Sigmoid colon (tissue), 7 donors: ENCODE results near the gene ZNF608. TPM values are rescaled to one million over a fixed set of nuclear protein-coding genes. Genes with fewer than 3 reads are reported as not detected.

Source experiments
- DNase-seq: peaks from one replicate; pipeline ENCODE4 v3.0.0-alpha.2; 2019
- H3K27ac ChIP-seq, 4 donors: fragments of 200-600 bp; sonication (generic); one replicate each; pipeline ENCODE4 v1.5.1; 2016 to 2019; ENCODE audit warnings: mild to moderate bottlenecking in 1 of 4
- H3K27me3 ChIP-seq, 3 donors: fragments of 200-600 bp; sonication (generic); one replicate each; pipeline ENCODE4 v1.5.1; 2019; ENCODE audit warnings: mild to moderate bottlenecking in 1 of 3
- H3K36me3 ChIP-seq, 4 donors: fragments of 200-600 bp; sonication (generic); one replicate each; pipeline ENCODE4 v1.5.1; 2016 to 2019
- H3K4me1 ChIP-seq, 4 donors: fragments of 200-600 bp; sonication (generic); one replicate each; pipeline ENCODE4 v1.5.1; 2017 to 2019
- H3K4me3 ChIP-seq, 4 donors: fragments of 200-600 bp; sonication (generic); one replicate each; pipeline ENCODE4 v1.5.1; 2017 to 2019; ENCODE audit warnings: mild to moderate bottlenecking in 2 of 4, moderate library complexity in 1 of 4
- H3K9me3 ChIP-seq, 4 donors: fragments of 200-600 bp in 3 of 4; sonication (generic) in 3 of 4; one replicate each; pipeline versions ENCODE4 v1.5.1 to v1.6.1; 2013 to 2019
- CTCF ChIP-seq, 4 experiments: fragments of 450-650 bp in 3 of 4; fragments of 200-600 bp in 1 of 4; IDR thresholded peaks; one replicate each; pipeline ENCODE4 v1.5.1; 2016 to 2019; ENCODE audit warnings: antibody characterized with exemption in 4 of 4, mild to moderate bottlenecking in 3 of 4, moderate library complexity in 2 of 4
- EP300 ChIP-seq, 4 donors: sonication (generic); formaldehyde crosslinking; IDR thresholded peaks; one replicate each; pipeline ENCODE4 v1.6.1; 2017; ENCODE audit warnings: antibody characterized with exemption in 4 of 4
- POLR2A ChIP-seq, 2 donors: fragments of 450-650 bp; IDR thresholded peaks; one replicate each; pipeline ENCODE4 v1.6.1; 2016; ENCODE audit warnings: antibody characterized with exemption in 2 of 2, mild to moderate bottlenecking in 2 of 2, moderate library complexity in 2 of 2
- POLR2AphosphoS5 ChIP-seq, 4 donors: sonication (generic); formaldehyde crosslinking; IDR thresholded peaks; one replicate each; pipeline ENCODE4 v1.6.1; 2017; ENCODE audit warnings: antibody characterized with exemption in 4 of 4
- WGBS, 2 donors: extraction: QIAGEN DNeasy Blood & Tissue Kit; methylation state at CpG; one replicate each; pipeline ENCODE4 v1.1.7; 2013; 5-methylcytosine and 5-hydroxymethylcytosine counted together
- intact Hi-C: fragments of 100-400 bp; cut with DNase I; formaldehyde crosslinking; loops from one replicate; pipeline ENCODE4 v1.15.1; 2023
- polyA plus RNA-seq, 3 donors: library from polyadenylated mRNA; stranded (reverse); fragments of 200-250 nt; gene quantifications; one replicate each; pipeline ENCODE4 v1.2.3, GENCODE V29; 2013
- total RNA-seq, 4 donors: library from RNA; depleted of rRNA; stranded (reverse); fragments of >200 nt; gene quantifications; one replicate each; pipeline ENCODE4 v1.1.0, GENCODE V29; 2016
- donor health status: healthy with polysubstance abuse.
- donor health status: Bipolar disorder and iron deficiency.
- donor health status: healthy.

The ZNF608 gene
- total and polyA plus RNA-seq, 7 donors = 5.1 to 30.7 (median 17.9) TPM

- H3K27me3 ChIP-seq = no peaks in the 10 kb centered on the region
- H3K4me3 ChIP-seq = no peak overlapping the region
- peaks cover 0 to 90% (median 80%) of the 10 kb centered on the region in 4 donors for H3K4me1 ChIP-seq
- no peak for TF ChIP-seq POLR2AphosphoS5 (IDR thresholded peaks at IDR 0.05)
- no peak for TF ChIP-seq EP300 (IDR thresholded peaks at IDR 0.05)
- TF ChIP-seq POLR2A (IDR thresholded peaks at IDR 0.05) = no peak
- TF ChIP-seq CTCF (IDR thresholded peaks at IDR 0.05) = no peak
- WGBS, 2 donors = 42 to 75% methylated on average over 2 of the region's 2 CpGs
- DNase-seq = no peak
- H3K9me3 ChIP-seq = no peaks in the 10 kb centered on the region
- intact Hi-C loops = no loop called here
- H3K27ac ChIP-seq = peak overlapping the region in 2 of 4 donors; percentile 88 to 89
- H3K36me3 ChIP-seq = no peaks in the 10 kb centered on the region
These were observed 40.9 kb downstream of the ZNF608 start for GRCh38 chr5:124705577-124705976.

GRCh38 chr5:124704594-124705284, 41.7 kb downstream of the ZNF608 start:
- no peak for DNase-seq
- Histone ChIP-seq H3K4me3 (no peak overlapping the region), H3K27me3 (no peaks in the 10 kb centered on the region), H3K36me3 (no peaks in the 10 kb centered on the region), H3K27ac (peak overlapping the region in 3 of 4 donors; percentile 37 to 89 (median 88)), H3K4me1 (peaks cover 0 to 96% (median 82%) of the 10 kb centered on the region in 4 donors), H3K9me3 (no peaks in the 10 kb centered on the region)
- 38 to 64% methylated on average over 6 of the region's 6 CpGs for WGBS, 2 donors
- intact Hi-C loops = no loop called here
- no peak for TF ChIP-seq POLR2A (IDR thresholded peaks at IDR 0.05)
- TF ChIP-seq EP300 (IDR thresholded peaks at IDR 0.05) = no peak
- TF ChIP-seq POLR2AphosphoS5 (IDR thresholded peaks at IDR 0.05) = no peak
- TF ChIP-seq CTCF (IDR thresholded peaks at IDR 0.05) = no peak

- no peaks in the 10 kb centered on the region for H3K36me3 ChIP-seq
- intact Hi-C loops = no loop called here
- H3K27me3 ChIP-seq = no peaks in the 10 kb centered on the region
- H3K9me3 ChIP-seq = no peaks in the 10 kb centered on the region
- DNase-seq = no peak
- H3K4me1 ChIP-seq = peaks cover 0 to 96% (median 81%) of the 10 kb centered on the region in 4 donors
- no peak for TF ChIP-seq POLR2AphosphoS5 (IDR thresholded peaks at IDR 0.05)
- no peak for TF ChIP-seq CTCF (IDR thresholded peaks at IDR 0.05)
- no peak for TF ChIP-seq EP300 (IDR thresholded peaks at IDR 0.05)
- no peak for TF ChIP-seq POLR2A (IDR thresholded peaks at IDR 0.05)
- WGBS, 2 donors = 79 to 96% methylated on average over 4 of the region's 4 CpGs
- H3K27ac ChIP-seq = peak overlapping the region in 3 of 4 donors; percentile 46 to 89 (median 88)
- no peak overlapping the region for H3K4me3 ChIP-seq
These were observed 42.4 kb downstream of the ZNF608 start for GRCh38 chr5:124703995-124704394.

GRCh38 chr5:124702525-124702924, 43.9 kb downstream of the ZNF608 start:
- H3K36me3 ChIP-seq = no peaks in the 10 kb centered on the region
- no peaks in the 10 kb centered on the region for H3K27me3 ChIP-seq
- peak overlapping the region in 3 of 4 donors; percentile 46 to 89 (median 88) for H3K27ac ChIP-seq
- no peaks in the 10 kb centered on the region for H3K9me3 ChIP-seq
- H3K4me3 ChIP-seq = no peak overlapping the region
- peaks cover 0 to 96% (median 79%) of the 10 kb centered on the region in 4 donors for H3K4me1 ChIP-seq
- WGBS, 2 donors = 7 to 28% methylated on average over 2 of the region's 2 CpGs
- peak in 1 of 4 donors; percentile 6 for TF ChIP-seq POLR2AphosphoS5 (IDR thresholded peaks at IDR 0.05)
- TF ChIP-seq CTCF (IDR thresholded peaks at IDR 0.05) = no peak
- TF ChIP-seq POLR2A (IDR thresholded peaks at IDR 0.05) = no peak
- no peak for TF ChIP-seq EP300 (IDR thresholded peaks at IDR 0.05)
- no peak for DNase-seq
- intact Hi-C loops = no loop called here
